Measurements from ENCODE around the gene CCDC38.

The CCDC38 gene

GRCh38 chr12:95862038-95862437 is 80.4 kb downstream of the CCDC38 start:
- no peak overlapping the region for H3K27ac ChIP-seq (ENCODE audit: insufficient read depth, low read depth, low read length, poor library complexity, severe bottlenecking)
- peaks cover 34% of the 10 kb centered on the region for H3K36me3 ChIP-seq (ENCODE audit: control insufficient read depth, insufficient read depth, low read length)
- H3K4me3 ChIP-seq (ENCODE audit: insufficient read depth, low read depth, low read length), result no peak overlapping the region
- no peaks in the 10 kb centered on the region for H3K27me3 ChIP-seq (ENCODE audit: control insufficient read depth, insufficient read depth, low read length, poor library complexity, severe bottlenecking)
- peaks cover 6% of the 10 kb centered on the region for H3K4me1 ChIP-seq (ENCODE audit: control insufficient read depth, insufficient read depth, low read length)
- no peaks in the 10 kb centered on the region for H3K9me3 ChIP-seq (ENCODE audit: control insufficient read depth, low read length)
- WGBS, 2 experiments, result 93 to 100% methylated on average over 3 of the region's 3 CpGs

- Histone ChIP-seq H3K4me3 (ENCODE audit: insufficient read depth, low read depth, low read length) (peak overlapping the region; percentile 82), H3K27ac (ENCODE audit: insufficient read depth, low read depth, low read length, poor library complexity, severe bottlenecking) (no peak overlapping the region)
- 73 to 78% methylated on average over 10 of the region's 10 CpGs for WGBS, 2 experiments
These were observed 82.2 kb downstream of the CCDC38 start for GRCh38 chr12:95859947-95860850.

GRCh38 chr12:95859344-95859816 is 83.0 kb downstream of the CCDC38 start:
- WGBS, 2 experiments, result 1 to 2% methylated on average over 11 to 13 of the region's 13 CpGs
- peak overlapping the region; percentile 89 for H3K27ac ChIP-seq (ENCODE audit: insufficient read depth, low read depth, low read length, poor library complexity, severe bottlenecking)
- peaks cover 30% of the 10 kb centered on the region for H3K36me3 ChIP-seq (ENCODE audit: control insufficient read depth, insufficient read depth, low read length)
- peak overlapping the region; percentile 82 for H3K4me3 ChIP-seq (ENCODE audit: insufficient read depth, low read depth, low read length)
- no peaks in the 10 kb centered on the region for H3K9me3 ChIP-seq (ENCODE audit: control insufficient read depth, low read length)
- no peaks in the 10 kb centered on the region for H3K27me3 ChIP-seq (ENCODE audit: control insufficient read depth, insufficient read depth, low read length, poor library complexity, severe bottlenecking)
- H3K4me1 ChIP-seq (ENCODE audit: control insufficient read depth, insufficient read depth, low read length), result peaks cover 6% of the 10 kb centered on the region

More at GRCh38 chr12:95859947-95860850, 82.2 kb downstream of the CCDC38 start:
- H3K9me3 ChIP-seq (ENCODE audit: control insufficient read depth, low read length), result no peaks in the 10 kb centered on the region
- no peaks in the 10 kb centered on the region for H3K27me3 ChIP-seq (ENCODE audit: control insufficient read depth, insufficient read depth, low read length, poor library complexity, severe bottlenecking)
- peaks cover 6% of the 10 kb centered on the region for H3K4me1 ChIP-seq (ENCODE audit: control insufficient read depth, insufficient read depth, low read length)
- peaks cover 34% of the 10 kb centered on the region for H3K36me3 ChIP-seq (ENCODE audit: control insufficient read depth, insufficient read depth, low read length)

GRCh38 chr12:95858451-95859343 is 83.7 kb downstream of the CCDC38 start, which contains the start of gene SNRPF:
Gene SNRPF (plus strand): TSS chr12:95858952. CDS start chr12:95859074, 122 bp downstream.
- 2% methylated on average over 53 to 54 of the region's 54 CpGs for WGBS, 2 experiments
- Histone ChIP-seq H3K27ac (ENCODE audit: insufficient read depth, low read depth, low read length, poor library complexity, severe bottlenecking) (peak within 1 kb of the TSS; percentile 89), H3K27me3 (ENCODE audit: control insufficient read depth, insufficient read depth, low read length, poor library complexity, severe bottlenecking) (no peaks in the 10 kb centered on the region), H3K36me3 (ENCODE audit: control insufficient read depth, insufficient read depth, low read length) (peaks cover 29% of the 10 kb centered on the region), H3K4me1 (ENCODE audit: control insufficient read depth, insufficient read depth, low read length) (peaks cover 9% of the 10 kb centered on the region), H3K4me3 (ENCODE audit: insufficient read depth, low read depth, low read length) (peak within 1 kb of the TSS; percentile 82), H3K9me3 (ENCODE audit: control insufficient read depth, low read length) (no peaks in the 10 kb centered on the region)

GRCh38 chr12:95857799-95858198 is 84.6 kb downstream of the CCDC38 start:
- peaks cover 9% of the 10 kb centered on the region for H3K4me1 ChIP-seq (ENCODE audit: control insufficient read depth, insufficient read depth, low read length)
- no peaks in the 10 kb centered on the region for H3K9me3 ChIP-seq (ENCODE audit: control insufficient read depth, low read length)
- 81 to 84% methylated on average over 18 of the region's 18 CpGs for WGBS, 2 experiments
- H3K36me3 ChIP-seq (ENCODE audit: control insufficient read depth, insufficient read depth, low read length), result peaks cover 20% of the 10 kb centered on the region
- no peak overlapping the region for H3K27ac ChIP-seq (ENCODE audit: insufficient read depth, low read depth, low read length, poor library complexity, severe bottlenecking)
- peak overlapping the region; percentile 82 for H3K4me3 ChIP-seq (ENCODE audit: insufficient read depth, low read depth, low read length)
- H3K27me3 ChIP-seq (ENCODE audit: control insufficient read depth, insufficient read depth, low read length, poor library complexity, severe bottlenecking), result no peaks in the 10 kb centered on the region

- WGBS, 2 experiments, result 90 to 92% methylated on average over 7 of the region's 7 CpGs
- peaks cover 9% of the 10 kb centered on the region for H3K4me1 ChIP-seq (ENCODE audit: control insufficient read depth, insufficient read depth, low read length)
- H3K36me3 ChIP-seq (ENCODE audit: control insufficient read depth, insufficient read depth, low read length), result peaks cover 13% of the 10 kb centered on the region
- no peak overlapping the region for H3K27ac ChIP-seq (ENCODE audit: insufficient read depth, low read depth, low read length, poor library complexity, severe bottlenecking)
- H3K4me3 ChIP-seq (ENCODE audit: insufficient read depth, low read depth, low read length), result no peak overlapping the region
- no peaks in the 10 kb centered on the region for H3K9me3 ChIP-seq (ENCODE audit: control insufficient read depth, low read length)
- no peaks in the 10 kb centered on the region for H3K27me3 ChIP-seq (ENCODE audit: control insufficient read depth, insufficient read depth, low read length, poor library complexity, severe bottlenecking)
These were observed 85.3 kb downstream of the CCDC38 start for GRCh38 chr12:95857156-95857555.

GRCh38 chr12:95852133-95852532 is 90.3 kb downstream of the CCDC38 start:
- Histone ChIP-seq H3K27me3 (ENCODE audit: control insufficient read depth, insufficient read depth, low read length, poor library complexity, severe bottlenecking) (no peaks in the 10 kb centered on the region), H3K4me1 (ENCODE audit: control insufficient read depth, insufficient read depth, low read length) (peaks cover 3% of the 10 kb centered on the region), H3K36me3 (ENCODE audit: control insufficient read depth, insufficient read depth, low read length) (no peaks in the 10 kb centered on the region), H3K9me3 (ENCODE audit: control insufficient read depth, low read length) (no peaks in the 10 kb centered on the region), H3K27ac (ENCODE audit: insufficient read depth, low read depth, low read length, poor library complexity, severe bottlenecking) (no peak overlapping the region), H3K4me3 (ENCODE audit: insufficient read depth, low read depth, low read length) (no peak overlapping the region)
- 90% methylated on average over 4 of the region's 4 CpGs for WGBS, 2 experiments

GRCh38 chr12:95851606-95852005 is 90.8 kb downstream of the CCDC38 start:
- Histone ChIP-seq H3K27me3 (ENCODE audit: control insufficient read depth, insufficient read depth, low read length, poor library complexity, severe bottlenecking) (no peaks in the 10 kb centered on the region), H3K4me3 (ENCODE audit: insufficient read depth, low read depth, low read length) (no peak overlapping the region), H3K9me3 (ENCODE audit: control insufficient read depth, low read length) (no peaks in the 10 kb centered on the region), H3K36me3 (ENCODE audit: control insufficient read depth, insufficient read depth, low read length) (no peaks in the 10 kb centered on the region), H3K4me1 (ENCODE audit: control insufficient read depth, insufficient read depth, low read length) (peaks cover 3% of the 10 kb centered on the region), H3K27ac (ENCODE audit: insufficient read depth, low read depth, low read length, poor library complexity, severe bottlenecking) (no peak overlapping the region)
- WGBS, 2 experiments, result 93 to 99% methylated on average over 3 of the region's 3 CpGs

- H3K4me1 ChIP-seq (ENCODE audit: control insufficient read depth, insufficient read depth, low read length), result no peaks in the 10 kb centered on the region
- 74 to 75% methylated on average over 8 of the region's 8 CpGs for WGBS, 2 experiments
- no peak overlapping the region for H3K27ac ChIP-seq (ENCODE audit: insufficient read depth, low read depth, low read length, poor library complexity, severe bottlenecking)
- H3K36me3 ChIP-seq (ENCODE audit: control insufficient read depth, insufficient read depth, low read length), result no peaks in the 10 kb centered on the region
- no peaks in the 10 kb centered on the region for H3K9me3 ChIP-seq (ENCODE audit: control insufficient read depth, low read length)
- no peaks in the 10 kb centered on the region for H3K27me3 ChIP-seq (ENCODE audit: control insufficient read depth, insufficient read depth, low read length, poor library complexity, severe bottlenecking)
- no peak overlapping the region for H3K4me3 ChIP-seq (ENCODE audit: insufficient read depth, low read depth, low read length)
These were observed 93.6 kb downstream of the CCDC38 start for GRCh38 chr12:95848575-95849388.
